CD4-positive, alpha-beta T cell (primary cell): ENCODE data around the gene ADORA2B. TPM values are rescaled to one million over a fixed set of nuclear protein-coding genes. Genes with fewer than 3 reads are reported as not detected.
"Not testable (repeated sequence)": the region's sequence is repeated elsewhere in the genome, so short reads cannot be mapped to it uniquely, and the experiment has no call there.

Source experiments
- ATAC-seq: fragments of 200-7000 bp; cut with Tn5 transposase; one replicate; pipeline ENCODE4 v1.10.0; 2022; ENCODE audit warnings: mild to moderate bottlenecking; ENCODE audit not compliant: poor library complexity
- CTCF ChIA-PET: fragments of 350-600 bp; sonication (Branson Sonifier 250); formaldehyde crosslinking; loops from one replicate; lab custom pipeline; 2021; ENCODE audit warnings: antibody characterized with exemption, inconsistent platforms; lab: Charles Lee
- POLR2A ChIA-PET: fragments of 350-600 bp; sonication (Branson Sonifier 250); formaldehyde crosslinking; loops from one replicate; lab custom pipeline; 2021; ENCODE audit warnings: antibody characterized with exemption, inconsistent platforms; lab: Charles Lee
- DNase-seq, 14 experiments: peaks; one replicate each; pipeline ENCODE4 v3.0.0-alpha.2; 2013 to 2020; ENCODE audit warnings: mixed read lengths in 2 of 14
- H3K27ac ChIP-seq, 2 donors: one replicate each; pipeline versions ENCODE4 v1.5.1 to v1.7.0; 2013; ENCODE audit warnings: low read length in 2 of 2, low read depth in 1 of 2, mild to moderate bottlenecking in 1 of 2
- H3K27me3 ChIP-seq, 2 experiments: 1 replicate in 1 of 2; 2 replicates in 1 of 2; pipeline versions ENCODE4 v1.6.1 to v1.7.0; 2013; ENCODE audit warnings: low read length in 2 of 2, control low read depth in 1 of 2, mild to moderate bottlenecking in 1 of 2, moderate library complexity in 1 of 2; ENCODE audit not compliant: insufficient read depth in 2 of 2, control insufficient read depth in 1 of 2
- H3K36me3 ChIP-seq: one replicate; pipeline ENCODE4 v1.6.1; 2013; ENCODE audit warnings: low read length, control low read depth; ENCODE audit not compliant: insufficient read depth
- H3K4me1 ChIP-seq: one replicate; pipeline ENCODE4 v1.6.1; 2013; ENCODE audit warnings: low read length, control low read depth; ENCODE audit not compliant: insufficient read depth
- H3K4me3 ChIP-seq: one replicate; pipeline ENCODE4 v1.5.1; 2013; ENCODE audit warnings: mild to moderate bottlenecking, low read length, moderate library complexity
- H3K9me3 ChIP-seq, 2 experiments: 1 replicate in 1 of 2; 2 replicates in 1 of 2; pipeline versions ENCODE4 v1.6.1 to v1.7.0; 2013; ENCODE audit warnings: low read length in 2 of 2, mild to moderate bottlenecking in 2 of 2, control low read depth in 1 of 2, moderate library complexity in 1 of 2; ENCODE audit not compliant: control insufficient read depth in 1 of 2, insufficient read depth in 1 of 2
- H3K27ac Mint-ChIP-seq: one replicate; pipeline ENCODE4 v1.8.0; 2020; ENCODE audit warnings: mixed read lengths
- H3K27me3 Mint-ChIP-seq: one replicate; pipeline ENCODE4 v1.8.0; 2021; ENCODE audit warnings: mixed read lengths
- H3K36me3 Mint-ChIP-seq: one replicate; pipeline ENCODE4 v1.8.0; 2021; ENCODE audit warnings: low read depth, mixed read lengths
- H3K4me1 Mint-ChIP-seq: one replicate; pipeline ENCODE4 v1.8.0; 2021; ENCODE audit warnings: low read depth, mixed read lengths
- H3K4me3 Mint-ChIP-seq: one replicate; pipeline ENCODE4 v1.8.0; 2020; ENCODE audit warnings: mild to moderate bottlenecking, mixed read lengths
- H3K9me3 Mint-ChIP-seq: one replicate; pipeline ENCODE4 v1.8.0; 2020; ENCODE audit warnings: mixed read lengths
- intact Hi-C, 2 experiments: fragments of 100-400 bp; cut with DNase I in 1 of 2; cut with micrococcal nuclease in 1 of 2; formaldehyde crosslinking; loops; one replicate each; pipeline versions ENCODE4 v1.15.1 to v1.9.0; 2023 to 2025; cut with DNase I, micrococcal nuclease
- total RNA-seq, 174 experiments: library from RNA in 2 of 174; stranded (reverse) in 2 of 174; gene quantifications; one replicate each; pipeline ENCODE4 v1.2.3 and lab custom pipeline; 2021 to 2026
- TF ChIP-seq, protein P1 (sequence below): fragments of 200-600 bp; IDR thresholded peaks from one replicate; pipeline ENCODE4 v1.8.0; 2022; ENCODE audit warnings: antibody characterized with exemption, mild to moderate bottlenecking

Gene ADORA2B
- total RNA-seq, 2 experiments from 2014 or later = not detected

DNA sequence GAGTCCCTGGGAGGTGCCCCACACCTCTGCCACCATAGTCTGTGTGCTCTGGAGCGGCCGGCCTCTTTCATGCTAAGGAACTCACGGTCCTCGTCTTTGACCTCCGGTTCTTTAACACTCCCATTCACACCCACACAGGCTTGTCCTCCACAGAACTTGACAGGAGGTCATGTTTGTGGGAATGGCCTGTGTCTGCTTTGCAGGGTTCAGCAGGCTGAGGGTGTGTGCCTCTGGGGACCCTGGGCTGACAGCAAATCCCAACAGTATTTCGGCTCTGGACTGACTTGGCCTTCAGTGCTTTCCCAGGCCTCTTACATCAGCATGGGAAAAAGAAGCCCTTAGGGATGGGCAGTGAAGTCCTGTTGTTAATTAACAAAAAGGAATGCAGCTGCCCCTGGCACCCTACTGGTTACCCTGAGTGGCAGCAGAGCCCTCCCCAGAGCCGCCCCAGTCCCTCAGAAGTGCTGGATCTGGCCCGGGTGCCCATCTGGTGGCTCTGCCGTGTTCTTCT, 35.4 kb upstream of the ADORA2B start:
- no peaks in the 10 kb centered on the region for H3K4me1 Mint-ChIP-seq
- no peak for ATAC-seq
- H3K4me3 Mint-ChIP-seq = no peak overlapping the region
- no peaks in the 10 kb centered on the region for H3K4me1 ChIP-seq
- H3K27me3 Mint-ChIP-seq = no peaks in the 10 kb centered on the region
- no peaks in the 10 kb centered on the region for H3K9me3 Mint-ChIP-seq
- no peak overlapping the region for H3K27ac ChIP-seq
- TF ChIP-seq, protein P1, sequence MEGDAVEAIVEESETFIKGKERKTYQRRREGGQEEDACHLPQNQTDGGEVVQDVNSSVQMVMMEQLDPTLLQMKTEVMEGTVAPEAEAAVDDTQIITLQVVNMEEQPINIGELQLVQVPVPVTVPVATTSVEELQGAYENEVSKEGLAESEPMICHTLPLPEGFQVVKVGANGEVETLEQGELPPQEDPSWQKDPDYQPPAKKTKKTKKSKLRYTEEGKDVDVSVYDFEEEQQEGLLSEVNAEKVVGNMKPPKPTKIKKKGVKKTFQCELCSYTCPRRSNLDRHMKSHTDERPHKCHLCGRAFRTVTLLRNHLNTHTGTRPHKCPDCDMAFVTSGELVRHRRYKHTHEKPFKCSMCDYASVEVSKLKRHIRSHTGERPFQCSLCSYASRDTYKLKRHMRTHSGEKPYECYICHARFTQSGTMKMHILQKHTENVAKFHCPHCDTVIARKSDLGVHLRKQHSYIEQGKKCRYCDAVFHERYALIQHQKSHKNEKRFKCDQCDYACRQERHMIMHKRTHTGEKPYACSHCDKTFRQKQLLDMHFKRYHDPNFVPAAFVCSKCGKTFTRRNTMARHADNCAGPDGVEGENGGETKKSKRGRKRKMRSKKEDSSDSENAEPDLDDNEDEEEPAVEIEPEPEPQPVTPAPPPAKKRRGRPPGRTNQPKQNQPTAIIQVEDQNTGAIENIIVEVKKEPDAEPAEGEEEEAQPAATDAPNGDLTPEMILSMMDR = no peak
- ChIA-PET POLR2A (no interaction called here), CTCF (no interaction called here)
- no peaks in the 10 kb centered on the region for H3K36me3 ChIP-seq
- H3K27me3 ChIP-seq = no peaks in the 10 kb centered on the region
- H3K4me3 ChIP-seq = no peak overlapping the region
- DNase-seq = no peak
- no peaks in the 10 kb centered on the region for H3K9me3 ChIP-seq
- intact Hi-C loops = no loop called here
- H3K36me3 Mint-ChIP-seq = no peaks in the 10 kb centered on the region
- H3K27ac Mint-ChIP-seq = no peak overlapping the region

GRCh38 chr17:15910791-15911190, 34.1 kb upstream of the ADORA2B start:
- POLR2A ChIA-PET = no interaction called here
- intact Hi-C loops = no loop called here
- ATAC-seq = no peak

DNA sequence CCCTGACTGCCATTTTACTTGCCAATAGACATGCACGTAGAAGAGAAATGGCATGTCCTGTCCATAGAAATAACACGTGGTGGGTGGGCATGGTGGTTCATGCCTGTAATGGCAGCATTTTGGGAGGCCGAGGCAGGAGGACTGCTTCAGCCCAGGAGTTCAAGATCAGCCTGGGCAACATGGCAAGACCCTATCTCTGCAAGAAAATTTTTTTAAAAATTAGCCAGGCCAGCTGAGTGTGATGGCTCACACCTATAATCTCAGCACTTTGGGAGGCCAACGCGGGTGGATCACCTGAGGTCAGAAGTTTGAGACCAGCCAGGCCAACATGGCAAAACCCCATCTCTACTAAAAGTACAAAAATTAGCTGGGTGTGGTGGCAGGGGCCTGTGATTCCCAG, 33.2 kb upstream of the ADORA2B start:
- CTCF ChIA-PET, DNase-seq, H3K4me3 ChIP-seq, H3K9me3 ChIP-seq, H3K27me3 ChIP-seq, H3K27ac Mint-ChIP-seq, intact Hi-C loops, H3K4me1 Mint-ChIP-seq, H3K9me3 Mint-ChIP-seq, H3K4me1 ChIP-seq, H3K27ac ChIP-seq, H3K36me3 ChIP-seq, H3K27me3 Mint-ChIP-seq, H3K36me3 Mint-ChIP-seq, ATAC-seq, POLR2A ChIA-PET, H3K4me3 Mint-ChIP-seq: not testable (repeated sequence)

More at GRCh38 chr17:15910791-15911190, 34.1 kb upstream of the ADORA2B start:
- TF ChIP-seq, protein P1 = no peak
- Mint-ChIP-seq H3K27ac (no peak overlapping the region), H3K9me3 (no peaks in the 10 kb centered on the region), H3K4me3 (no peak overlapping the region), H3K27me3 (no peaks in the 10 kb centered on the region), H3K4me1 (no peaks in the 10 kb centered on the region), H3K36me3 (no peaks in the 10 kb centered on the region)
- H3K4me1 ChIP-seq = no peaks in the 10 kb centered on the region
- no peaks in the 10 kb centered on the region for H3K9me3 ChIP-seq
- no peak for DNase-seq
- H3K27ac ChIP-seq = no peak overlapping the region
- CTCF ChIA-PET = no interaction called here
- no peaks in the 10 kb centered on the region for H3K27me3 ChIP-seq
- no peaks in the 10 kb centered on the region for H3K36me3 ChIP-seq
- no peak overlapping the region for H3K4me3 ChIP-seq

DNA sequence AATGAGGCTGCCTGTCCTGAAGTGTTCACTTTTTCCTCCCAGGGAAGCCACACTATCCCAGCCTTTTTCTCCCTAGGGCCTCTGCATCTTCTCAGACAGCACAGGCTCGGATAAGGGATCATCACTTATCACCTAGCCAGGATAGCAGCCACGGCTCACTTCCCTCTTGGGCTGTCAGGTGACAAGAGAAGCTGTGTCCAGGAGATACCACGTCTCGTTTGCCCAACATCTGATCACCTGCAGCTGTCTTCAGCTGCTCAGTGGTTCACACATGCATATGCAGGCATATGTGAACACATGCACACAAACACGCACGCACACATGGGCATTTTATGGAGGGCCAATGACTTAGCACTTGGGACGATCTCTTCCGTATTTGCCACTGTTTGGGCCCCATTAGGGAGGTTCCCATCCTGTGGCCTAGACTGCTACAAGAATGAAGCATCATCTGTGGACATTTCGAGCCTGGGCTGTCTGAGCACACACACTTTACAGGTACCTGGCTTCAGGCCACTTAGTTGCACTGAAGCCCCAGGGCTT, 32.4 kb upstream of the ADORA2B start:
- peaks cover 0 to 3% of the 10 kb centered on the region in 2 experiments for H3K27me3 ChIP-seq
- Mint-ChIP-seq H3K36me3 (no peaks in the 10 kb centered on the region), H3K4me1 (no peaks in the 10 kb centered on the region), H3K27me3 (peaks cover 5% of the 10 kb centered on the region), H3K4me3 (no peak overlapping the region), H3K9me3 (no peaks in the 10 kb centered on the region), H3K27ac (no peak overlapping the region)
- H3K27ac ChIP-seq = no peak overlapping the region
- TF ChIP-seq, protein P1 = no peak
- H3K9me3 ChIP-seq = no peaks in the 10 kb centered on the region
- H3K4me3 ChIP-seq = no peak overlapping the region
- no peaks in the 10 kb centered on the region for H3K36me3 ChIP-seq
- POLR2A ChIA-PET = no interaction called here
- intact Hi-C loops = no loop called here
- CTCF ChIA-PET = no interaction called here
- no peak for DNase-seq
- no peak for ATAC-seq
- H3K4me1 ChIP-seq = no peaks in the 10 kb centered on the region
